Mucosa of descending colon (tissue), 3 donors: ENCODE measurements around the gene SLIT3. TPM values are rescaled to one million over a fixed set of nuclear protein-coding genes. Genes with fewer than 3 reads are reported as not detected.

Experiments
- ATAC-seq: fragments of 200-7000 bp; cut with Tn5 transposase; one replicate; pipeline ENCODE4 v1.9.1; 2020; ENCODE audit warnings: mild to moderate bottlenecking, moderate library complexity
- DNase-seq, 3 donors: peaks; one replicate each; pipeline ENCODE4 v3.0.0-alpha.2; 2020
- H3K36me3 ChIP-seq: fragments of 200-600 bp; one replicate; pipeline ENCODE4 v1.8.0; 2021; ENCODE audit warnings: low read depth, mild to moderate bottlenecking
- H3K4me1 ChIP-seq: fragments of 200-600 bp; one replicate; pipeline ENCODE4 v1.8.0; 2021; ENCODE audit warnings: low read depth, mild to moderate bottlenecking
- H3K4me3 ChIP-seq: fragments of 200-600 bp; one replicate; pipeline ENCODE4 v1.8.0; 2021; ENCODE audit warnings: mild to moderate bottlenecking
- H3K9me3 ChIP-seq: fragments of 200-600 bp; one replicate; pipeline ENCODE4 v1.8.0; 2021; ENCODE audit warnings: mild to moderate bottlenecking
- CTCF ChIP-seq: fragments of 200-600 bp; IDR thresholded peaks from one replicate; pipeline ENCODE4 v1.8.0; 2022; ENCODE audit warnings: antibody characterized with exemption, mild to moderate bottlenecking
- intact Hi-C, 2 donors: fragments of 100-400 bp; cut with DNase I in 1 of 2; cut with micrococcal nuclease in 1 of 2; formaldehyde crosslinking; loops; one replicate each; pipeline versions ENCODE4 v1.11.0 to v1.11.1; 2022; cut with DNase I, micrococcal nuclease
- total RNA-seq, 3 donors: library from RNA; stranded (reverse); fragmentation: NEBNext Ultra II Directional in 2 of 3; extraction: Animal tissue kit (Norgen Biotek cat#: 25700) in 2 of 3; gene quantifications; one replicate each; pipeline versions ENCODE4 v1.2.1 to v1.2.4, GENCODE V29; 2021 to 2023
- donor health status: DM: no; HTN: no; CAD: no; lungs with moderate emphysema.
- donor health status: DM: no; HTN: no; CAD: no.
- donor health status: DM: no; HTN: yes; CAD: no.

SLIT3 gene
- total RNA-seq, 3 donors from 2014 or later = 4.2 to 25.5 (median 16.1) TPM

GRCh38 chr5:169226895-169227294, 74.0 kb downstream of the SLIT3 start:
- no peak for ATAC-seq
- DNase-seq = no peak
- TF ChIP-seq CTCF = no peak
- no peak overlapping the region for H3K4me3 ChIP-seq
- no peaks in the 10 kb centered on the region for H3K9me3 ChIP-seq
- H3K4me1 ChIP-seq = no peaks in the 10 kb centered on the region
- intact Hi-C loops = no loop called here
- H3K36me3 ChIP-seq = no peaks in the 10 kb centered on the region

GRCh38 chr5:169225830-169226356, 75.0 kb downstream of the SLIT3 start:
- H3K4me1 ChIP-seq = no peaks in the 10 kb centered on the region
- intact Hi-C loops = no loop called here
- no peak overlapping the region for H3K4me3 ChIP-seq
- H3K9me3 ChIP-seq = no peaks in the 10 kb centered on the region
- DNase-seq = no peak
- no peak for ATAC-seq
- no peak for TF ChIP-seq CTCF
- no peaks in the 10 kb centered on the region for H3K36me3 ChIP-seq

- H3K4me1 ChIP-seq = no peaks in the 10 kb centered on the region
- ATAC-seq (no peak), DNase-seq (no peak)
- intact Hi-C loops = no loop called here
- no peaks in the 10 kb centered on the region for H3K9me3 ChIP-seq
- H3K36me3 ChIP-seq = no peaks in the 10 kb centered on the region
- no peak for TF ChIP-seq CTCF
- H3K4me3 ChIP-seq = no peak overlapping the region
Measured at GRCh38 chr5:169223595-169223953, 77.4 kb downstream of the SLIT3 start.

- TF ChIP-seq CTCF = no peak
- no peaks in the 10 kb centered on the region for H3K4me1 ChIP-seq
- no peak for ATAC-seq
- no peak overlapping the region for H3K4me3 ChIP-seq
- intact Hi-C loops = no loop called here
- DNase-seq = no peak
- no peaks in the 10 kb centered on the region for H3K36me3 ChIP-seq
- H3K9me3 ChIP-seq = no peaks in the 10 kb centered on the region
Measured at GRCh38 chr5:169222934-169223594, 77.9 kb downstream of the SLIT3 start.

GRCh38 chr5:169221519-169221918, 79.4 kb downstream of the SLIT3 start:
- no peak overlapping the region for H3K4me3 ChIP-seq
- ATAC-seq = no peak
- DNase-seq = no peak
- TF ChIP-seq CTCF = no peak
- H3K4me1 ChIP-seq = no peaks in the 10 kb centered on the region
- intact Hi-C loops = no loop called here
- no peaks in the 10 kb centered on the region for H3K9me3 ChIP-seq
- no peaks in the 10 kb centered on the region for H3K36me3 ChIP-seq

- no peak for TF ChIP-seq CTCF
- DNase-seq (no peak), ATAC-seq (no peak)
- intact Hi-C loops = no loop called here
- Histone ChIP-seq H3K9me3 (no peaks in the 10 kb centered on the region), H3K36me3 (no peaks in the 10 kb centered on the region), H3K4me1 (no peaks in the 10 kb centered on the region), H3K4me3 (no peak overlapping the region)
Measured at GRCh38 chr5:169219961-169220360, 81.0 kb downstream of the SLIT3 start.
